H1 (cell line): Measurements from ENCODE around the gene THG1L. TPM values are rescaled to one million over a fixed set of nuclear protein-coding genes. Genes with fewer than 3 reads are reported as not detected.

ENCODE experiments used
- FOSL1 ChIP-seq: IDR thresholded peaks from 2 replicates; pipeline ENCODE4 v1.6.1; 2011; ENCODE audit warnings: mild to moderate bottlenecking, low read depth, low read length, moderate library complexity; ENCODE audit not compliant: insufficient read depth
- POLR2A ChIP-seq, 2 experiments: IDR thresholded peaks; 1 replicate in 1 of 2; 2 replicates in 1 of 2; pipeline ENCODE4 v1.6.1; 2011; ENCODE audit warnings: low read depth in 2 of 2, low read length in 2 of 2, mild to moderate bottlenecking in 2 of 2; ENCODE audit errors: control extremely low read depth in 1 of 2
- RAD21 ChIP-seq, 2 experiments: IDR thresholded peaks in 1 of 2; conservative IDR thresholded peaks in 1 of 2; 2 replicates each; pipeline ENCODE4 v1.6.1; 2011; ENCODE audit warnings: low read depth in 2 of 2, low read length in 2 of 2, improper control_type of control experiment in 1 of 2, inconsistent platforms in 1 of 2, mild to moderate bottlenecking in 1 of 2, moderate library complexity in 1 of 2
- SIN3A ChIP-seq, 2 experiments: IDR thresholded peaks in 1 of 2; conservative IDR thresholded peaks in 1 of 2; 2 replicates each; pipeline ENCODE4 v1.6.1; 2011 to 2012; ENCODE audit warnings: low read length in 2 of 2, improper control_type of control experiment in 1 of 2, low read depth in 1 of 2, mild to moderate bottlenecking in 1 of 2
- polyA plus RNA-seq, 7 experiments: library from polyadenylated mRNA; depleted of rRNA in 3 of 7; stranded (reverse) in 5 of 7; unstranded in 2 of 7; fragments of >200 nt in 5 of 7; fragments of 200-250 nt in 2 of 7; gene quantifications; 1 replicate in 5 of 7; 2 replicates in 1 of 7; 4 replicates in 1 of 7; pipeline versions ENCODE4 v1.2.1 to v1.2.3, GENCODE V29; 2011 to 2013; ENCODE audit warnings: missing spikeins in 2 of 7, mixed read lengths in 2 of 7
- total RNA-seq: library from RNA; stranded (reverse); fragmentation: NEBNext Ultra II Directional; extraction: Animal tissue kit (Norgen Biotek cat#: 25700); gene quantifications from 2 replicates; pipeline ENCODE4 v1.2.1, GENCODE V29; 2021
- TF ChIP-seq, protein P1 (sequence below): fragments of 300-600 bp; sonication (generic); IDR thresholded peaks from 2 replicates; pipeline ENCODE4 v1.7.1; 2012; ENCODE audit warnings: low read length, moderate library complexity, mild to moderate bottlenecking, inconsistent platforms; ENCODE audit not compliant: insufficient replicate concordance
- TF ChIP-seq, protein P2 (sequence below): IDR thresholded peaks from 2 replicates; pipeline ENCODE4 v1.6.1; 2012; ENCODE audit warnings: low read length, inconsistent platforms

Gene THG1L
- total and polyA plus RNA-seq, 2 of the 8 experiments (the other 6 are each of a cell fraction or from before 2014, with no cell fraction given) = 8.1 to 12.4 TPM

DNA sequence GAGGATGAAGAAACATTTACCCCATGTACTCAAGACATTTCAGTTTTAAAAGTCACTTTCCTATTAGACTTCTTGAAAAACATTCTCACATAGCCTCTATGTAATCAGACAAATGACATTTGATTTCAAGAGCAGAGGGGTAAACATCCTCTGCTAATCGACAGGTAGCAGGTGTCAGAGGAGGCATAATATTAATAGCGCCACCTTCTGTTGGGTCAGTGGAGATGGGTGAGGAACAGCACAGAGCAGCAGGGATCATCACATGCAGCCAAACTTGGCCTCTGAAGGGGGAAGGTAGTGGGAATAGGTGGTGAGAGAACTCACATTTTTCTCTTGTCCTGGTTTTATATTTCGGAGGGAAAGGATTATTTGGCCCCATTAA lies 9.0 kb downstream of the THG1L start (continued):
- TF ChIP-seq, protein P1, sequence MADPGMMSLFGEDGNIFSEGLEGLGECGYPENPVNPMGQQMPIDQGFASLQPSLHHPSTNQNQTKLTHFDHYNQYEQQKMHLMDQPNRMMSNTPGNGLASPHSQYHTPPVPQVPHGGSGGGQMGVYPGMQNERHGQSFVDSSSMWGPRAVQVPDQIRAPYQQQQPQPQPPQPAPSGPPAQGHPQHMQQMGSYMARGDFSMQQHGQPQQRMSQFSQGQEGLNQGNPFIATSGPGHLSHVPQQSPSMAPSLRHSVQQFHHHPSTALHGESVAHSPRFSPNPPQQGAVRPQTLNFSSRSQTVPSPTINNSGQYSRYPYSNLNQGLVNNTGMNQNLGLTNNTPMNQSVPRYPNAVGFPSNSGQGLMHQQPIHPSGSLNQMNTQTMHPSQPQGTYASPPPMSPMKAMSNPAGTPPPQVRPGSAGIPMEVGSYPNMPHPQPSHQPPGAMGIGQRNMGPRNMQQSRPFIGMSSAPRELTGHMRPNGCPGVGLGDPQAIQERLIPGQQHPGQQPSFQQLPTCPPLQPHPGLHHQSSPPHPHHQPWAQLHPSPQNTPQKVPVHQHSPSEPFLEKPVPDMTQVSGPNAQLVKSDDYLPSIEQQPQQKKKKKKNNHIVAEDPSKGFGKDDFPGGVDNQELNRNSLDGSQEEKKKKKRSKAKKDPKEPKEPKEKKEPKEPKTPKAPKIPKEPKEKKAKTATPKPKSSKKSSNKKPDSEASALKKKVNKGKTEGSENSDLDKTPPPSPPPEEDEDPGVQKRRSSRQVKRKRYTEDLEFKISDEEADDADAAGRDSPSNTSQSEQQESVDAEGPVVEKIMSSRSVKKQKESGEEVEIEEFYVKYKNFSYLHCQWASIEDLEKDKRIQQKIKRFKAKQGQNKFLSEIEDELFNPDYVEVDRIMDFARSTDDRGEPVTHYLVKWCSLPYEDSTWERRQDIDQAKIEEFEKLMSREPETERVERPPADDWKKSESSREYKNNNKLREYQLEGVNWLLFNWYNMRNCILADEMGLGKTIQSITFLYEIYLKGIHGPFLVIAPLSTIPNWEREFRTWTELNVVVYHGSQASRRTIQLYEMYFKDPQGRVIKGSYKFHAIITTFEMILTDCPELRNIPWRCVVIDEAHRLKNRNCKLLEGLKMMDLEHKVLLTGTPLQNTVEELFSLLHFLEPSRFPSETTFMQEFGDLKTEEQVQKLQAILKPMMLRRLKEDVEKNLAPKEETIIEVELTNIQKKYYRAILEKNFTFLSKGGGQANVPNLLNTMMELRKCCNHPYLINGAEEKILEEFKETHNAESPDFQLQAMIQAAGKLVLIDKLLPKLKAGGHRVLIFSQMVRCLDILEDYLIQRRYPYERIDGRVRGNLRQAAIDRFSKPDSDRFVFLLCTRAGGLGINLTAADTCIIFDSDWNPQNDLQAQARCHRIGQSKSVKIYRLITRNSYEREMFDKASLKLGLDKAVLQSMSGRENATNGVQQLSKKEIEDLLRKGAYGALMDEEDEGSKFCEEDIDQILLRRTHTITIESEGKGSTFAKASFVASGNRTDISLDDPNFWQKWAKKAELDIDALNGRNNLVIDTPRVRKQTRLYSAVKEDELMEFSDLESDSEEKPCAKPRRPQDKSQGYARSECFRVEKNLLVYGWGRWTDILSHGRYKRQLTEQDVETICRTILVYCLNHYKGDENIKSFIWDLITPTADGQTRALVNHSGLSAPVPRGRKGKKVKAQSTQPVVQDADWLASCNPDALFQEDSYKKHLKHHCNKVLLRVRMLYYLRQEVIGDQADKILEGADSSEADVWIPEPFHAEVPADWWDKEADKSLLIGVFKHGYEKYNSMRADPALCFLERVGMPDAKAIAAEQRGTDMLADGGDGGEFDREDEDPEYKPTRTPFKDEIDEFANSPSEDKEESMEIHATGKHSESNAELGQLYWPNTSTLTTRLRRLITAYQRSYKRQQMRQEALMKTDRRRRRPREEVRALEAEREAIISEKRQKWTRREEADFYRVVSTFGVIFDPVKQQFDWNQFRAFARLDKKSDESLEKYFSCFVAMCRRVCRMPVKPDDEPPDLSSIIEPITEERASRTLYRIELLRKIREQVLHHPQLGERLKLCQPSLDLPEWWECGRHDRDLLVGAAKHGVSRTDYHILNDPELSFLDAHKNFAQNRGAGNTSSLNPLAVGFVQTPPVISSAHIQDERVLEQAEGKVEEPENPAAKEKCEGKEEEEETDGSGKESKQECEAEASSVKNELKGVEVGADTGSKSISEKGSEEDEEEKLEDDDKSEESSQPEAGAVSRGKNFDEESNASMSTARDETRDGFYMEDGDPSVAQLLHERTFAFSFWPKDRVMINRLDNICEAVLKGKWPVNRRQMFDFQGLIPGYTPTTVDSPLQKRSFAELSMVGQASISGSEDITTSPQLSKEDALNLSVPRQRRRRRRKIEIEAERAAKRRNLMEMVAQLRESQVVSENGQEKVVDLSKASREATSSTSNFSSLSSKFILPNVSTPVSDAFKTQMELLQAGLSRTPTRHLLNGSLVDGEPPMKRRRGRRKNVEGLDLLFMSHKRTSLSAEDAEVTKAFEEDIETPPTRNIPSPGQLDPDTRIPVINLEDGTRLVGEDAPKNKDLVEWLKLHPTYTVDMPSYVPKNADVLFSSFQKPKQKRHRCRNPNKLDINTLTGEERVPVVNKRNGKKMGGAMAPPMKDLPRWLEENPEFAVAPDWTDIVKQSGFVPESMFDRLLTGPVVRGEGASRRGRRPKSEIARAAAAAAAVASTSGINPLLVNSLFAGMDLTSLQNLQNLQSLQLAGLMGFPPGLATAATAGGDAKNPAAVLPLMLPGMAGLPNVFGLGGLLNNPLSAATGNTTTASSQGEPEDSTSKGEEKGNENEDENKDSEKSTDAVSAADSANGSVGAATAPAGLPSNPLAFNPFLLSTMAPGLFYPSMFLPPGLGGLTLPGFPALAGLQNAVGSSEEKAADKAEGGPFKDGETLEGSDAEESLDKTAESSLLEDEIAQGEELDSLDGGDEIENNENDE = no peak
- TF ChIP-seq FOSL1 (no peak), POLR2A (IDR thresholded peaks at IDR 0.05; ENCODE audit: control extremely low read depth in 1 of 2, low read depth in 2 of 2, low read length in 2 of 2) (no peak), SIN3A (conservative IDR thresholded peaks at IDR 0.05 in 1 of 2, IDR thresholded peaks at IDR 0.05 in 1 of 2; ENCODE audit: low read depth in 1 of 2, low read length in 2 of 2) (0 out of 4 replicates have a peak, but pooled peaks of 1 of the 2 experiments have one; percentile 29), RAD21 (IDR thresholded peaks at IDR 0.05 in 1 of 2, conservative IDR thresholded peaks at IDR 0.05 in 1 of 2; ENCODE audit: low read depth in 2 of 2, low read length in 2 of 2) (peak; percentile 61 to 63)
- TF ChIP-seq, protein P2, sequence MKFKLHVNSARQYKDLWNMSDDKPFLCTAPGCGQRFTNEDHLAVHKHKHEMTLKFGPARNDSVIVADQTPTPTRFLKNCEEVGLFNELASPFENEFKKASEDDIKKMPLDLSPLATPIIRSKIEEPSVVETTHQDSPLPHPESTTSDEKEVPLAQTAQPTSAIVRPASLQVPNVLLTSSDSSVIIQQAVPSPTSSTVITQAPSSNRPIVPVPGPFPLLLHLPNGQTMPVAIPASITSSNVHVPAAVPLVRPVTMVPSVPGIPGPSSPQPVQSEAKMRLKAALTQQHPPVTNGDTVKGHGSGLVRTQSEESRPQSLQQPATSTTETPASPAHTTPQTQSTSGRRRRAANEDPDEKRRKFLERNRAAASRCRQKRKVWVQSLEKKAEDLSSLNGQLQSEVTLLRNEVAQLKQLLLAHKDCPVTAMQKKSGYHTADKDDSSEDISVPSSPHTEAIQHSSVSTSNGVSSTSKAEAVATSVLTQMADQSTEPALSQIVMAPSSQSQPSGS = no peak
